Measurements from ENCODE around the gene MBP. TPM values are rescaled to one million over a fixed set of nuclear protein-coding genes. Genes with fewer than 3 reads are reported as not detected.

MBP gene
- total RNA-seq, 2 donors from 2014 or later = 41.7 to 42.2 TPM

- Histone ChIP-seq H3K4me1 (ENCODE audit: control insufficient read depth in 1 of 2, low read depth in 2 of 2) (peaks cover 30 to 60% of the 10 kb centered on the region in 2 donors), H3K36me3 (no peaks in the 10 kb centered on the region), H3K4me3 (no peak overlapping the region), H3K9me3 (no peaks in the 10 kb centered on the region), H3K27me3 (replicated peaks; ENCODE audit: insufficient read depth) (no peaks in the 10 kb centered on the region), H3K27ac (peak overlapping the region; percentile 41 to 70)
- ATAC-seq (ENCODE audit: insufficient number of reproducible peaks, low FRiP score, low read depth) (no peak), DNase-seq (ENCODE audit: low spot score) (no peak)
- TF ChIP-seq CTCF (IDR thresholded peaks at IDR 0.05) = no peak
Measured at GRCh38 chr18:77107292-77107691, 25.3 kb downstream of the MBP start.

- no peak for TF ChIP-seq CTCF (IDR thresholded peaks at IDR 0.05)
- H3K4me1 ChIP-seq (ENCODE audit: control insufficient read depth in 1 of 2, low read depth in 2 of 2) = peaks cover 38 to 70% of the 10 kb centered on the region in 2 donors
- no peak for DNase-seq (ENCODE audit: low spot score)
Measured at GRCh38 chr18:77106331-77106730, 26.3 kb downstream of the MBP start.

GRCh38 chr18:77105680-77106079 lies 26.9 kb downstream of the MBP start:
- no peak overlapping the region for H3K27ac ChIP-seq
- ATAC-seq (ENCODE audit: insufficient number of reproducible peaks, low FRiP score, low read depth) (no peak), DNase-seq (ENCODE audit: low spot score) (no peak)
- no peaks in the 10 kb centered on the region for H3K9me3 ChIP-seq
- no peak for TF ChIP-seq CTCF (IDR thresholded peaks at IDR 0.05)
- H3K4me1 ChIP-seq (ENCODE audit: control insufficient read depth in 1 of 2, low read depth in 2 of 2) = peaks cover 43 to 76% of the 10 kb centered on the region in 2 donors
- H3K27me3 ChIP-seq (replicated peaks; ENCODE audit: insufficient read depth) = no peaks in the 10 kb centered on the region
- H3K4me3 ChIP-seq = no peak overlapping the region
- H3K36me3 ChIP-seq = no peaks in the 10 kb centered on the region

More at GRCh38 chr18:77106331-77106730, 26.3 kb downstream of the MBP start:
- H3K9me3 ChIP-seq = no peaks in the 10 kb centered on the region
- H3K4me3 ChIP-seq = no peak overlapping the region
- H3K36me3 ChIP-seq = no peaks in the 10 kb centered on the region
- no peak for ATAC-seq (ENCODE audit: insufficient number of reproducible peaks, low FRiP score, low read depth)
- peak overlapping the region in 1 of 2 donors; percentile 70 for H3K27ac ChIP-seq
- no peaks in the 10 kb centered on the region for H3K27me3 ChIP-seq (replicated peaks; ENCODE audit: insufficient read depth)

- DNase-seq (ENCODE audit: low spot score) (no peak), ATAC-seq (ENCODE audit: insufficient number of reproducible peaks, low FRiP score, low read depth) (no peak)
- peaks cover 45 to 81% of the 10 kb centered on the region in 2 donors for H3K4me1 ChIP-seq (ENCODE audit: control insufficient read depth in 1 of 2, low read depth in 2 of 2)
- no peak for TF ChIP-seq CTCF (IDR thresholded peaks at IDR 0.05)
- no peaks in the 10 kb centered on the region for H3K9me3 ChIP-seq
- H3K36me3 ChIP-seq = no peaks in the 10 kb centered on the region
- no peaks in the 10 kb centered on the region for H3K27me3 ChIP-seq (replicated peaks; ENCODE audit: insufficient read depth)
- H3K27ac ChIP-seq = no peak overlapping the region
- no peak overlapping the region for H3K4me3 ChIP-seq
Measured at GRCh38 chr18:77105028-77105427, 27.6 kb downstream of the MBP start.

- TF ChIP-seq CTCF (IDR thresholded peaks at IDR 0.05) = no peak
- H3K27ac ChIP-seq = peak overlapping the region in 1 of 2 donors; percentile 40
- ATAC-seq (ENCODE audit: insufficient number of reproducible peaks, low FRiP score, low read depth) (no peak), DNase-seq (ENCODE audit: low spot score) (no peak)
- H3K9me3 ChIP-seq = no peaks in the 10 kb centered on the region
- H3K4me3 ChIP-seq = no peak overlapping the region
- peaks cover 45 to 89% of the 10 kb centered on the region in 2 donors for H3K4me1 ChIP-seq (ENCODE audit: control insufficient read depth in 1 of 2, low read depth in 2 of 2)
- H3K36me3 ChIP-seq = no peaks in the 10 kb centered on the region
- H3K27me3 ChIP-seq (replicated peaks; ENCODE audit: insufficient read depth) = no peaks in the 10 kb centered on the region
Measured at GRCh38 chr18:77103991-77104531, 28.5 kb downstream of the MBP start.

All from thoracic aorta (tissue), 2 donors.